Raji (cell line): ENCODE results near the gene ORC4.

Experiments used
- POLR2A ChIP-seq: IDR thresholded peaks from 2 replicates; pipeline ENCODE4 v1.6.1; 2011; ENCODE audit warnings: low read depth, low read length, control low read depth; ENCODE audit not compliant: insufficient read depth

ORC4 gene

DNA sequence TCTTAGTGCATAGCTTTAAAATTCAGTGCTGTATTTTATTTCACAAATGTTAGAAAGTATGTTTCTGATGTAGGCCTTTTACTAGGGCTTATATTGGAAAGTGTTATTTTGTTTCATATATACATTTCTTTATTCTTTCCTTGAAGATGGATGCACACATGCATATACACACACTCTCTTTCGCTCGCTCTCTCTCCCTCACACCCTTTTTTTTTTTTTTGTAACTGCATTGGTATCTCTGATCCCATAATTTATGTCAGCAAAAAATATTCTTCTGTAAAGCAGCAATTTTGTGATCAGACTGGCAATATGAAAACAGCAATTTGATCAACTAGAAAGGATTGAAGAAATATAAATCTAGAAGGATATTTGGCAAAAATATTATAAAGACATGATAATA, 2.3 kb upstream of the ORC4 start:
- no peak for TF ChIP-seq POLR2A

- TF ChIP-seq POLR2A = no peak
These were observed 1.8 kb upstream of the ORC4 start for GRCh38 chr2:148022351-148022750.

GRCh38 chr2:148021886-148022285, 1.3 kb upstream of the ORC4 start:
- no peak for TF ChIP-seq POLR2A

DNA sequence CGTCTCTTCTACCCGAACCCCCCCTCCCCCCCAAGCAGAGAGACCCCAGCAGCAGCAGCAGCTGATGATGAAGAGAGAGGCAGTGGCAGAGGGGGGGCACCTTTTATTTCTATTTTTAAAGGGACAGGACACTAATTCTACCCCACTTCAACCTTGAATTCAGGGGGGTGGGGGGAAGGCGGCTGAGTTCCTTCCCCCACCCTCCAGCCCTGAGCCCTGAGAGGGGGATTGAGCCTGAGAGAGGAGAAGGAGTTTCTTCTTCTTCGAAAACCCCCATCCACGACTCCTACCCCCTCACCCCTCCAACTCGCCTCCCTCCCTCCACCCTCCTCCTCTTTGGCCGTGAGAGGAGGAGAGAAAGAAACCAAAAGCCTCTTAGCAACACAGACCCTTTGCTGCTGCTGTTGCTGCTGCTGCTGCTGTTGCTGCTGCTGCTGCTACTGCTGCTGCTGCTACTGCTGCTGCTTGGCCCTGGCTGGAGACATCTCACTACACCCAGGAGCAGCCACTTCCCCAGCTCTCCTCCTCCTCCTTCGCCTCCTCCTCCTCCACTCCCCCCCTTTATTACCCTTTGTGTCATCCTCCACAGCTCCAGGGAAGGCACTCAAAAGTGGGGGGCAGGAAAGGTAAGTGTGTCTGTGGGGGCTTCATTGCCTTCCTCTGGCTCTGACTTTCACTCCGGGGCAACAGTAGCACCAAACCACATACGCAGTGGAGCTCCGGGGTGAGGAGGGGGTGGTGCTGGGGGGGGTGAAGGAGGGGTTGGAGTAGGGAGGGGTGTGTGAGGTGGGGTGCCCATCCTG, 723 bp upstream of the ORC4 start, which contains the start of gene MBD5:
Gene MBD5, plus strand, starts transcription at position 33 of the 803 bp plus-strand sequence.
- 0 out of 2 replicates have a peak, but pooled peaks have one; percentile 23 for TF ChIP-seq POLR2A

- TF ChIP-seq POLR2A = no peak
These were observed 5.9 kb downstream of the ORC4 start for GRCh38 chr2:148014616-148015015.

- no peak for TF ChIP-seq POLR2A
These were observed 6.7 kb downstream of the ORC4 start for GRCh38 chr2:148013876-148014275.

GRCh38 chr2:148007219-148007900, 13.2 kb downstream of the ORC4 start:
- no peak for TF ChIP-seq POLR2A

- TF ChIP-seq POLR2A = no peak
These were observed 14.1 kb downstream of the ORC4 start for GRCh38 chr2:148006249-148007007.

DNA sequence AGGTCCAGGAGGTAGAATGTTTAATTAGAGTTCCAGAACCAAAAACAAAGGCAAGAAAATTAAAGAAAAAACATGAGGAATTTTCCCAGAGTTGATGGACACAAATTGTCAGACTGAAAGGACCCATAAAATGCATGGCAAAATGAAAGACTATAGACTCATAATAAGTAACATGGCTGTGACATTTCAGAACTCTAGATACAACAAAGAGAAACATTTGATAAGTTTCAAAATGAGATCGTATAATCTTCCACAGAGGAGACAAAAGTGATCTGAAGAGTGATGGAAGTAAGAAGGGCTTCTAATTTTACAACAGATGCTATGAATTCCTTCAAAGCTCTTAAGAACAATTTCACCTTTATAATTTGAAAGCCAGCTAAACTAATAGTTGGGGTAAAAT, 20.4 kb downstream of the ORC4 start:
- no peak for TF ChIP-seq POLR2A

DNA sequence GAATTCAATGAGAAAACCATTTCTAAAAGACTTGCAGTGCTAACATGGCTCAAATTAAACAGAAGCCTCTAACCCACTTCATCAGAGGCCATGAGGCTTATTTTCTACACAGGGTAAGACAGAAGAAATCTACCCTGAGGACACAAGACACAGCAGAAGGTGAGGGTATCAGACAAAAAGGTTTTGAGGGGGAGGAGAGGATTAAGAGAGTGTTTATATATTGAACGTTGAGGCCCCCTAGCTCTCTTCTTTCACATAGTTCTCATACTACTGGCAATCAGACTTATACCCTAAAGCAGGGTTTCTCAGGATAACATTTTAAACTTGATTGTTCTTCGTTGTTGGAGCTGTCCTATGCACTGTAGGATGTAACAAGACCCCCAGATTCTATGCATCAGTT, 21.4 kb downstream of the ORC4 start:
- TF ChIP-seq POLR2A = no peak

DNA sequence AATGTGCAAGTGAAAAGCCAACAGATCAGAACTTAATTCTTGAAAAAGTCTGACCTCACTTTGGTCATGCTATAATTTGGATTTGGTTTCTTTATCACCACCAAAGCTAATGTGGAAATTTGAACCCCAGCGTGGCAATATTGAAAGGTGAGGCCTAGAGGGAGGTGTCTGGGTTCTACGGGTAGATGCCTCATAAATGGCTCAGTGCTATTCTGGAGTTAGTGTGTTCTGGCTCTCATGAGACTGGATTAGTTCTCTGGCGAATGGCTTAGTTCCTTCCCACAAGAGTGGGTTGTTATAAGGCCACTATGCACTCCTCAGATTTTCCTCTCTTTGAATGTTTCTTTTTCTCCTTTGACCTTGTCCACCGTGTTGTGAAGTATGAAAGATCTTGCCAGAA, 22.3 kb downstream of the ORC4 start:
- TF ChIP-seq POLR2A = no peak

DNA sequence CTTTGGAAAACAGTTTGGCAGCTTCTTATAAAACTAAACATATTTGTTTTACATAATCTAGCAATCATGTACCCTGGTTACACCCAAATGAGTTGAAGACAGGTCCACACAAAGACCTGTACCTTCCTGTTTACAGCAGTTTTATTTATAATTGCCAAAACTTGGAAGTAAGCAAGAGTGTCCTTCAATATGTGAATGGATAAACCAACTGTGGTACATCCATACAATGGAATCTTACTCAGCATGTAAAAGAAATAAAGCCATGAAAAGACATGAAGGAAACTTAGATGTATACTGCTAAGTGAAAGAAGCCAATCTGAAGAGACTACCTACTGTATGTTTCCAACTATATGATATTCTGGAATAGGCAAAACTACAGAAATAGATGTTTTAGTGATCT, 23.7 kb downstream of the ORC4 start:
- TF ChIP-seq POLR2A = no peak

DNA sequence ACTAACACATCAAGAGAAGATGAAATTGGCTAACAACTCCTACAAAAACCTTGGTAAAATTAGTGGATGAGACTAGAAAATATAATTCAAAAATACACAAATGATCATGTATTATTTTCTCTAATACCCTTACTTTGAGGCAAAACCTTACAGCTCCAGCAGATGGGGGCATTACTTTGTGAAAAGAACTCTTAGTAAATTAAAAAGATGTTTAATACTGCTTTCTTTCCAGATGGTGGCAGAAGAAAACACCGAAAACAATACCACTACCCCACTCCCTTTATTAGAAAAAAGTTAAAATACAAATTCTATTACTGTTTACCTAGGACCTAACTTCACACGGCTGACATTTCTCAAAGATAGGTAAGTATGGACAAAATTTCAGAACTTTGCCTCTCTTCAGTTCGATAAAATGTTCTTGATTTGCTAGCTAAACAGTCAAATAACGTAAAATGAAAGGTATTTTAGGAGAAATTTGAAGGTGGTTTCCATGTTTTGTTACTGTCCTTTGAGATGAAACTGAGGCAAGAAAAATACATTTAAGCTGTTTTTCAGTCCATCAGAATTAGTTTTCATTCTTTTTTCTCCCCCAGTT, 30.6 kb downstream of the ORC4 start:
- no peak for TF ChIP-seq POLR2A

GRCh38 chr2:147989102-147989501, 31.4 kb downstream of the ORC4 start:
- no peak for TF ChIP-seq POLR2A

DNA sequence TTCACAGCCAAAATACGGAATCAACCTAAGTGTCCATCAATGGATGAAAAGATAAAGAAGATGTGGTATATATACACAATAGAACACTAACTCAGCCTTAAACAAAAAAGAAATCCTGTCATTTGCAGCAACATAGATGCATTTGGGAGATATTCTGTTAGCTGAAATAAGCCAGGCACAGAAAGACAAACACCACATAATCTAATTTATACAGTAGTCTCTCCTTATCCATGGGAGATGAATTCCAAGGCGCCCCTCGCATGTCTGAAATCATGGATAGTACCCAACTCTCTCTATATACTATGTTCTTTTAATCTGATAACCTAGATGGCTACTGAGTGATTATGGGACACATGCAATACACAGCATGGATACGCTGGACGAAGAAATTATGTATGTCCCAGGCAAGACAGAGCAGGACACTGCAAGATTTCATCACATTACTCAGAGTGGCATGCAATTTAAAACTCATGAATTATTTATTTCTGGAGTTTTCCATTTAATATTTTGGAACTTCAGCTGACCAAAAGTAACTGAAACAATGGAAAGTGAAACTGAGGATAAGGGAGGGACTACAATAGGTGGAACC, 39.5 kb downstream of the ORC4 start:
- no peak for TF ChIP-seq POLR2A
